Nephron (organoid): ENCODE results near the gene ARID3A.

Experiments
- H3K27ac Mint-ChIP-seq, 3 experiments: 2 replicates each; pipeline ENCODE4 v1.8.0; 2020; ENCODE audit warnings: mixed read lengths in 3 of 3, mild to moderate bottlenecking in 2 of 3, moderate library complexity in 1 of 3
- H3K27me3 Mint-ChIP-seq: 2 replicates; pipeline ENCODE4 v1.8.0; 2021; ENCODE audit warnings: low read depth, mild to moderate bottlenecking, moderate library complexity, mixed read lengths
- H3K36me3 Mint-ChIP-seq: 2 replicates; pipeline ENCODE4 v1.8.0; 2020; ENCODE audit warnings: low read depth, mixed read lengths
- H3K4me1 Mint-ChIP-seq: 2 replicates; pipeline ENCODE4 v1.8.0; 2020; ENCODE audit warnings: mixed read lengths
- H3K4me3 Mint-ChIP-seq, 3 experiments: 2 replicates each; pipeline ENCODE4 v1.8.0; 2020; ENCODE audit warnings: mild to moderate bottlenecking in 3 of 3, mixed read lengths in 3 of 3, moderate library complexity in 2 of 3
- H3K9me3 Mint-ChIP-seq: 2 replicates; pipeline ENCODE4 v1.8.0; 2020; ENCODE audit warnings: mixed read lengths
- TF ChIP-seq, protein P1 (sequence below), 3 experiments: fragments of 200-600 bp; sonication (generic); IDR thresholded peaks; one replicate each; pipeline ENCODE4 v1.5.0; 2021; ENCODE audit warnings: antibody characterized with exemption in 3 of 3; ENCODE audit not compliant: unreplicated experiment in 3 of 3

Gene ARID3A

DNA sequence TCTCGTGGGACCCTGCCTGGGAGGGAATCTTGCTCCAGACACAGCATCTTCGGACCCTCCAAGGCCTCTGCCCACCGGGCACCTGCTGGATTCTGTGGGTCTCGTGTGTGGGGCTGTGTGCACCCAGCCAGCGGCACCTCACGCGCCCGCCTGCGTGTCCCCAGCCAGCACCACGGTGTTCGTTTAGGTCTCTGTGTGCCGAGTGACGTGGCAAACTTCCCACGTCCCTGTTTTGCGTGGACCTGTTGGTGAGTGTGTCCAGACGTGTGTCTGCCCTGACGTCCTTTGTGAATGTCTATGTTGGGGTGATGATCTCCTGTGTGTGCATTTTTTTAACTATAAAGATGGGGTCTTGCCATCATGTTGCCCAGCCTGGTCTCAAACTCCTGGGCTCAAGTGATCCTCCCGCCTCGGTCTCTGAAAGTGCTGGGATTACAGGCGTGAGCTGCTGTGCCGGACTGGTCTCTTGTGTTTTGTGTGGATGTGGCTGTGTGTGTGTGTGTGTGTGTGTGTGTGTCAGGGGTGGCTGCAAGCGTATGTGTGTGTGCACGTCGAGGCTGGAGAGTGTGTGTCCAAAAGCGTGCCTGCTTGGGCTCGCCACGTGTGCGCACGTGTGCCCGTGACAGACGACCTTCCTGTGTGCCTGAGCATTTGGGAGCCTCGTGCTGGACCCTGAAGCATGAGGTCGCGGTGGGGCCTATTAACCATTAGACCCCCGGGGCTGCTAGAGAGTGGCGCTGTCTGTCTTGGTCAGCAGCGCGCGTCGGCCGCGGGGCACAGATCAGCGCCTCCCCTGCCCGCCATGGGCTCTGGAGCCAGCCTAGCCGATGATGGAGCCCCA lies 15.7 kb downstream of the ARID3A start:
- Mint-ChIP-seq H3K27me3 (no peaks in the 10 kb centered on the region), H3K36me3 (peaks cover 55% of the 10 kb centered on the region), H3K9me3 (no peaks in the 10 kb centered on the region), H3K4me1 (peaks cover 29% of the 10 kb centered on the region), H3K4me3 (peak overlapping the region in 1 of 3 experiments; percentile 10), H3K27ac (peak overlapping the region; percentile 62 to 86 (median 81))
- TF ChIP-seq, protein P1, sequence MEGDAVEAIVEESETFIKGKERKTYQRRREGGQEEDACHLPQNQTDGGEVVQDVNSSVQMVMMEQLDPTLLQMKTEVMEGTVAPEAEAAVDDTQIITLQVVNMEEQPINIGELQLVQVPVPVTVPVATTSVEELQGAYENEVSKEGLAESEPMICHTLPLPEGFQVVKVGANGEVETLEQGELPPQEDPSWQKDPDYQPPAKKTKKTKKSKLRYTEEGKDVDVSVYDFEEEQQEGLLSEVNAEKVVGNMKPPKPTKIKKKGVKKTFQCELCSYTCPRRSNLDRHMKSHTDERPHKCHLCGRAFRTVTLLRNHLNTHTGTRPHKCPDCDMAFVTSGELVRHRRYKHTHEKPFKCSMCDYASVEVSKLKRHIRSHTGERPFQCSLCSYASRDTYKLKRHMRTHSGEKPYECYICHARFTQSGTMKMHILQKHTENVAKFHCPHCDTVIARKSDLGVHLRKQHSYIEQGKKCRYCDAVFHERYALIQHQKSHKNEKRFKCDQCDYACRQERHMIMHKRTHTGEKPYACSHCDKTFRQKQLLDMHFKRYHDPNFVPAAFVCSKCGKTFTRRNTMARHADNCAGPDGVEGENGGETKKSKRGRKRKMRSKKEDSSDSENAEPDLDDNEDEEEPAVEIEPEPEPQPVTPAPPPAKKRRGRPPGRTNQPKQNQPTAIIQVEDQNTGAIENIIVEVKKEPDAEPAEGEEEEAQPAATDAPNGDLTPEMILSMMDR (IDR thresholded peaks at IDR 0.05; ENCODE audit: unreplicated experiment in 3 of 3): no peak

- Mint-ChIP-seq H3K27ac (no peak overlapping the region), H3K36me3 (peaks cover 49% of the 10 kb centered on the region)
Measured at GRCh38 chr19:942133-942645, 16.4 kb downstream of the ARID3A start.

GRCh38 chr19:943551-944170 lies 17.8 kb downstream of the ARID3A start:
- no peaks in the 10 kb centered on the region for H3K27me3 Mint-ChIP-seq
- no peak overlapping the region for H3K4me3 Mint-ChIP-seq
- H3K4me1 Mint-ChIP-seq: peaks cover 26% of the 10 kb centered on the region
- TF ChIP-seq, protein P1 (IDR thresholded peaks at IDR 0.05; ENCODE audit: unreplicated experiment in 3 of 3): no peak
- H3K36me3 Mint-ChIP-seq: peaks cover 39% of the 10 kb centered on the region
- H3K9me3 Mint-ChIP-seq: no peaks in the 10 kb centered on the region
- H3K27ac Mint-ChIP-seq: peak overlapping the region; percentile 85 to 96 (median 96)

More at GRCh38 chr19:942133-942645, 16.4 kb downstream of the ARID3A start:
- no peak overlapping the region for H3K4me3 Mint-ChIP-seq
- TF ChIP-seq, protein P1 (IDR thresholded peaks at IDR 0.05; ENCODE audit: unreplicated experiment in 3 of 3): no peak
- peaks cover 29% of the 10 kb centered on the region for H3K4me1 Mint-ChIP-seq
- H3K9me3 Mint-ChIP-seq: no peaks in the 10 kb centered on the region
- H3K27me3 Mint-ChIP-seq: no peaks in the 10 kb centered on the region

- Mint-ChIP-seq H3K4me3 (peak overlapping the region; percentile 14 to 40 (median 30)), H3K27me3 (no peaks in the 10 kb centered on the region), H3K4me1 (peaks cover 26% of the 10 kb centered on the region), H3K36me3 (peaks cover 39% of the 10 kb centered on the region), H3K27ac (peak overlapping the region; percentile 85 to 96 (median 96)), H3K9me3 (no peaks in the 10 kb centered on the region)
- TF ChIP-seq, protein P1 (IDR thresholded peaks at IDR 0.05; ENCODE audit: unreplicated experiment in 3 of 3): no peak
Measured at GRCh38 chr19:944171-944567, 18.3 kb downstream of the ARID3A start.

GRCh38 chr19:944663-945241 lies 18.9 kb downstream of the ARID3A start:
- Mint-ChIP-seq H3K27me3 (no peaks in the 10 kb centered on the region), H3K4me1 (peaks cover 22% of the 10 kb centered on the region), H3K9me3 (no peaks in the 10 kb centered on the region), H3K4me3 (peak overlapping the region; percentile 41 to 54 (median 51)), H3K27ac (peak overlapping the region; percentile 85 to 96 (median 96)), H3K36me3 (peaks cover 33% of the 10 kb centered on the region)
- TF ChIP-seq, protein P1 (IDR thresholded peaks at IDR 0.05; ENCODE audit: unreplicated experiment in 3 of 3): no peak
